Endothelial cell (in vitro differentiated cells): ENCODE data around the gene SH3GL2. TPM values are rescaled to one million over a fixed set of nuclear protein-coding genes. Genes with fewer than 3 reads are reported as not detected.

Source experiments
- DNase-seq: peaks from one replicate; pipeline ENCODE4 v3.0.0; 2021; ENCODE audit warnings: low spot score
- H3K27ac Mint-ChIP-seq: one replicate; pipeline ENCODE4 v1.8.0; 2021; ENCODE audit warnings: mixed read lengths, inconsistent platforms; ENCODE audit not compliant: unreplicated experiment
- H3K27me3 Mint-ChIP-seq: one replicate; pipeline ENCODE4 v1.8.0; 2021; ENCODE audit warnings: mild to moderate bottlenecking, moderate library complexity, mixed read lengths, inconsistent platforms; ENCODE audit not compliant: unreplicated experiment
- H3K36me3 Mint-ChIP-seq: one replicate; pipeline ENCODE4 v1.8.0; 2021; ENCODE audit warnings: mild to moderate bottlenecking, low read depth, mixed read lengths, inconsistent platforms; ENCODE audit not compliant: unreplicated experiment
- H3K4me1 Mint-ChIP-seq: one replicate; pipeline ENCODE4 v1.8.0; 2021; ENCODE audit warnings: mild to moderate bottlenecking, mixed read lengths, inconsistent platforms; ENCODE audit not compliant: unreplicated experiment
- H3K4me3 Mint-ChIP-seq: one replicate; pipeline ENCODE4 v1.8.0; 2021; ENCODE audit warnings: mild to moderate bottlenecking, mixed read lengths, inconsistent platforms; ENCODE audit not compliant: unreplicated experiment
- H3K9me3 Mint-ChIP-seq: one replicate; pipeline ENCODE4 v1.8.0; 2021; ENCODE audit warnings: mixed read lengths, inconsistent platforms; ENCODE audit not compliant: unreplicated experiment
- CTCF ChIP-seq: fragments of 200-600 bp; sonication (generic); IDR thresholded peaks from one replicate; pipeline ENCODE4 v1.5.0; 2021; ENCODE audit warnings: antibody characterized with exemption; ENCODE audit not compliant: unreplicated experiment
- total RNA-seq: library from RNA; stranded (reverse); fragmentation: NEBNext Ultra II Directional; extraction: Animal tissue kit (Norgen Biotek cat#: 25700); gene quantifications from one replicate; pipeline ENCODE4 v1.2.1, GENCODE V29; 2021; ENCODE audit not compliant: unreplicated experiment

Gene SH3GL2
- total RNA-seq, 1 donor from 2014 or later = 1.6 TPM

GRCh38 chr9:17624571-17624970 lies 45.7 kb downstream of the SH3GL2 start:
- Mint-ChIP-seq H3K36me3 (no peaks in the 10 kb centered on the region), H3K27ac (no peak overlapping the region), H3K4me1 (peaks cover 12% of the 10 kb centered on the region), H3K4me3 (no peak overlapping the region), H3K27me3 (peaks cover 4% of the 10 kb centered on the region), H3K9me3 (no peaks in the 10 kb centered on the region)
- DNase-seq = no peak
- TF ChIP-seq CTCF = no peak

- TF ChIP-seq CTCF = no peak
- no peak overlapping the region for H3K27ac Mint-ChIP-seq
- H3K27me3 Mint-ChIP-seq = peaks cover 4% of the 10 kb centered on the region
- no peaks in the 10 kb centered on the region for H3K36me3 Mint-ChIP-seq
- DNase-seq = no peak
- H3K9me3 Mint-ChIP-seq = no peaks in the 10 kb centered on the region
- no peak overlapping the region for H3K4me3 Mint-ChIP-seq
- H3K4me1 Mint-ChIP-seq = peaks cover 12% of the 10 kb centered on the region
Observed at GRCh38 chr9:17625644-17626388, 47.0 kb downstream of the SH3GL2 start.

GRCh38 chr9:17627641-17628040 lies 48.8 kb downstream of the SH3GL2 start:
- DNase-seq = no peak
- H3K27ac Mint-ChIP-seq = no peak overlapping the region
- H3K4me3 Mint-ChIP-seq = no peak overlapping the region
- H3K9me3 Mint-ChIP-seq = no peaks in the 10 kb centered on the region
- H3K4me1 Mint-ChIP-seq = peaks cover 12% of the 10 kb centered on the region
- peaks cover 4% of the 10 kb centered on the region for H3K27me3 Mint-ChIP-seq
- H3K36me3 Mint-ChIP-seq = no peaks in the 10 kb centered on the region
- no peak for TF ChIP-seq CTCF

- no peaks in the 10 kb centered on the region for H3K36me3 Mint-ChIP-seq
- H3K4me3 Mint-ChIP-seq = no peak overlapping the region
- H3K9me3 Mint-ChIP-seq = no peaks in the 10 kb centered on the region
- no peak for TF ChIP-seq CTCF
- H3K4me1 Mint-ChIP-seq = peaks cover 12% of the 10 kb centered on the region
- H3K27ac Mint-ChIP-seq = no peak overlapping the region
- H3K27me3 Mint-ChIP-seq = peaks cover 4% of the 10 kb centered on the region
- no peak for DNase-seq
Observed at GRCh38 chr9:17628624-17629023, 49.8 kb downstream of the SH3GL2 start.

GRCh38 chr9:17630531-17630949 lies 51.7 kb downstream of the SH3GL2 start:
- H3K27ac Mint-ChIP-seq = no peak overlapping the region
- DNase-seq = no peak
- peaks cover 5% of the 10 kb centered on the region for H3K27me3 Mint-ChIP-seq
- peaks cover 10% of the 10 kb centered on the region for H3K4me1 Mint-ChIP-seq
- TF ChIP-seq CTCF = no peak
- no peak overlapping the region for H3K4me3 Mint-ChIP-seq
- no peaks in the 10 kb centered on the region for H3K9me3 Mint-ChIP-seq
- no peaks in the 10 kb centered on the region for H3K36me3 Mint-ChIP-seq
